HFF-Myc (cell line): ENCODE measurements around the gene SPG21.

ENCODE experiments used
- DNase-seq: peaks from one replicate; pipeline ENCODE4 v3.0.0-alpha.2; 2011; ENCODE audit warnings: low read depth; ENCODE audit errors: extremely low read depth
- H3K4me3 ChIP-seq: replicated peaks from 2 replicates; pipeline ENCODE4 v1.5.1; 2011; ENCODE audit warnings: low read depth, mild to moderate bottlenecking, control low read depth, low read length
- TF ChIP-seq, protein P1 (sequence below): IDR thresholded peaks from 2 replicates; pipeline ENCODE4 v1.5.1; 2012; ENCODE audit warnings: mild to moderate bottlenecking, low read depth, low read length, control low read depth; ENCODE audit errors: missing control alignments

The SPG21 gene, protein sequence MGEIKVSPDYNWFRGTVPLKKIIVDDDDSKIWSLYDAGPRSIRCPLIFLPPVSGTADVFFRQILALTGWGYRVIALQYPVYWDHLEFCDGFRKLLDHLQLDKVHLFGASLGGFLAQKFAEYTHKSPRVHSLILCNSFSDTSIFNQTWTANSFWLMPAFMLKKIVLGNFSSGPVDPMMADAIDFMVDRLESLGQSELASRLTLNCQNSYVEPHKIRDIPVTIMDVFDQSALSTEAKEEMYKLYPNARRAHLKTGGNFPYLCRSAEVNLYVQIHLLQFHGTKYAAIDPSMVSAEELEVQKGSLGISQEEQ

DNA sequence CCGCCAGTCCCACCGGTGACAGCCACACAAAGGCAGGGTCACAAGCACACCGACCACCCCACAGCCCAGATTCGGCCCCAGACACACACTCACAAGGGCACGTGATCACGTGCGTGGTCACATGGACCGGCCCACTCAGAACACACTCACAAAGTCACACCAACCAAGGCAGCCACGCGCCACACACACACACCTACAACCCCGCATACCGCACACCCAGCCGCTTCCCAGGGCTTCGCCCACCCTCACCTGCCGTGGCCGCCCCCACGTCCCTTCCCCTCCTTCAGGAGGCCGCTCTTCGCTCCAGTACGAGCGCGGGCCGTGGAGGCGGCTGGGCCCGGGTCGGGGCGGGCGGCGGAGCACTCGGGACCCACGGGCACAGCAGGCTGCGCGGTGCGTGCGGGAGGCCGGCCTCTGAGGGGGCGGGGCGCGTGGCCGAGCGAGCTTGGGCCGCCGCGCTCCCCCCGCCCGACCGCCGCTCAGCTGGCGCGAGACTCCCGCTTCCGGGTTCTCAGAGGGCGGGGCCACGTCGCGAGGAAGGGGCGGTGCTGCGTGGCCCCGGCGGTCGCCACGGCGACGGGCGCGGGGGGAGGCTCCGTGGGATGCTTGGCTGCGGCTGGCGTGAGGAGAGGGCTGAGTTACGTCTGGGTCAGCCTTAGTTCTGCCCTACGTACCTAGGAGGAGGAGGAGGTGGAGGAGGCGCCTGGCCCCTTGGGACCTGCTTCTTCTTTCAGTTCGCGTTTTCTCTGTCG lies at the start of gene SPG21:
Gene SPG21 (minus strand): TSS at position 499 of the 752 bp plus-strand sequence. CDS start 6,345 bp downstream, outside the sequence.
- DNase-seq: peak; percentile 71
- H3K4me3 ChIP-seq: peak within 1 kb of the TSS; percentile 90
- TF ChIP-seq, protein P1, sequence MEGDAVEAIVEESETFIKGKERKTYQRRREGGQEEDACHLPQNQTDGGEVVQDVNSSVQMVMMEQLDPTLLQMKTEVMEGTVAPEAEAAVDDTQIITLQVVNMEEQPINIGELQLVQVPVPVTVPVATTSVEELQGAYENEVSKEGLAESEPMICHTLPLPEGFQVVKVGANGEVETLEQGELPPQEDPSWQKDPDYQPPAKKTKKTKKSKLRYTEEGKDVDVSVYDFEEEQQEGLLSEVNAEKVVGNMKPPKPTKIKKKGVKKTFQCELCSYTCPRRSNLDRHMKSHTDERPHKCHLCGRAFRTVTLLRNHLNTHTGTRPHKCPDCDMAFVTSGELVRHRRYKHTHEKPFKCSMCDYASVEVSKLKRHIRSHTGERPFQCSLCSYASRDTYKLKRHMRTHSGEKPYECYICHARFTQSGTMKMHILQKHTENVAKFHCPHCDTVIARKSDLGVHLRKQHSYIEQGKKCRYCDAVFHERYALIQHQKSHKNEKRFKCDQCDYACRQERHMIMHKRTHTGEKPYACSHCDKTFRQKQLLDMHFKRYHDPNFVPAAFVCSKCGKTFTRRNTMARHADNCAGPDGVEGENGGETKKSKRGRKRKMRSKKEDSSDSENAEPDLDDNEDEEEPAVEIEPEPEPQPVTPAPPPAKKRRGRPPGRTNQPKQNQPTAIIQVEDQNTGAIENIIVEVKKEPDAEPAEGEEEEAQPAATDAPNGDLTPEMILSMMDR: no peak

DNA sequence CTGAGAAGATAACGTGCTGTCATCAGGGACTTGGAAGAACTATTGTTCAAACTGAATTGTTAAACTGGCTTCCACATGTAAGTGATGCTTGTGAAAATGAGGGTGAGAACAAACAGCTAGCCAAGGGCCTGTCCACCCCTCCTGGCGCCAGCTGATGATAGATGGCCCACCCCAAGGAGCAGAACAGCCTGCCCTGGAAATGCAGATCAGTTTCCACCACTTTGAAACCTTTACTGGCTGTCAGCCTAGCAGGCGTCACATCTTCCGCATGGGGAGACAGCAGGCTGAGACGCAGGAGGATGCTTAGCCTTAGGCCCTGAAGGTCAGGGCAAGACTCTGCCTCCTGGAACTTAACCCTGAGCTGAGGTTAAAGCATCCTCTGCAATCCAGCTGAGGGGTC lies 49.1 kb upstream of the SPG21 start:
- no peak for DNase-seq
- TF ChIP-seq, protein P1: no peak
- H3K4me3 ChIP-seq: no peak overlapping the region

DNA sequence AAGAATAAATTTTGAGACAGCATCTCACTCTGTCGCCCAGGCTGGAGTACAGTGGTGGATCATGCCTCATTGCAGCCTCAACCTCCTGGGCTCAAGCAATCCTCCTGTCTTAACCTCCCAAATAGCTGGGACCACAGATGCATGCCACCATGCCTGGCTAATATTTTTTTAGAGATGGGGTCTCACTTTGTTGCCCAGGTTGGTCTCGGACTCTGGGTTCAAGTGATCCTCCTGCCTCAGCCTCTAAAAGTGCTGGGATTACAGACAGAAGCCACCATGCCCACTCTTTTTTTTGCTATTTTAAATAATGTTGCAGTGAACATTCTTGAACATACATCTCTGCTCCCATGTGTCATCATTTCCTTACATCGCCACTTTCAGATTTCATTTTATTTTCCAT lies 48.7 kb upstream of the SPG21 start:
- TF ChIP-seq, protein P1: no peak
- H3K4me3 ChIP-seq: no peak overlapping the region
- DNase-seq: no peak

DNA sequence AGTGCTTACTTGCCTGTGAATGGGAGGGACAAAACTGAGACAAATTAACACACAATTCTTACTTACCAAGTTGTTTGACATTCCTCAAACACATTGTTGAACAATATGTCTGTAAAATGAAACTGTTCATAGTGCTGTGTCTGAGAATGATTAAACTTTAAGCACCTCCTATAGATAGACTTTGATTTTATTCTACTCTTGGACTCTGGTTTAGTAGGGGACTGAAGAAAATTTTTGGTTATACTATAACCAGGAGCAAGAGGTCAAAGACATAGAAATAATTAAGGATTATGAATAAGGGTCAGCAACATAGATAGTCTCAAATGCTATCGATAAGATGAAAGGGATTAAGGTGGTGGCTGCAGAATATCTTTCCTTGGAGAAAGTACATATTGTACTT lies 47.6 kb upstream of the SPG21 start:
- no peak overlapping the region for H3K4me3 ChIP-seq
- TF ChIP-seq, protein P1: no peak
- DNase-seq: no peak

DNA sequence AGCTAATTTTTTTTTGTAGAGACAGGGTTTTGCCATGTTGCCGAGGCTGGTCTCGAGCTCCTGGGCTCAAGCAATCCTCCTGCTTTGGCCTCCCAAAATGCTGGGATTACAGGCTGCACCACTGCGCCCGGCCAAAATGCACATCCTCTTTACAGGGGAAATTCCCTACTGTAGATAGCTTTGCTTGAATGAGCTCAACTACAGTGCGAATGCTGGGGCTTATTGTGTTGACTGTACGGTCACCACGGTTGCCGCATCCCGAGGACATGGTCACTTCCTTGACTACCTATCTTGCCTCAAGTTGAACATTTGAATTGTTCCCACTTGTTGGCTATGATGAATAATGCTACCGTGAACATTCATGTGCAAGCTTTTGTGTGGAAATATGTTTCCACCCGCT lies 45.0 kb upstream of the SPG21 start:
- TF ChIP-seq, protein P1: no peak

GRCh38 chr15:65033659-65034269 lies 44.0 kb upstream of the SPG21 start:
- no peak overlapping the region for H3K4me3 ChIP-seq
- TF ChIP-seq, protein P1: peak; percentile 69
- DNase-seq: peak; percentile 39

More for the DNA sequence above, 45.0 kb upstream of the SPG21 start:
- no peak overlapping the region for H3K4me3 ChIP-seq
- no peak for DNase-seq
